ENCODE data around the gene PRB2.

DNA sequence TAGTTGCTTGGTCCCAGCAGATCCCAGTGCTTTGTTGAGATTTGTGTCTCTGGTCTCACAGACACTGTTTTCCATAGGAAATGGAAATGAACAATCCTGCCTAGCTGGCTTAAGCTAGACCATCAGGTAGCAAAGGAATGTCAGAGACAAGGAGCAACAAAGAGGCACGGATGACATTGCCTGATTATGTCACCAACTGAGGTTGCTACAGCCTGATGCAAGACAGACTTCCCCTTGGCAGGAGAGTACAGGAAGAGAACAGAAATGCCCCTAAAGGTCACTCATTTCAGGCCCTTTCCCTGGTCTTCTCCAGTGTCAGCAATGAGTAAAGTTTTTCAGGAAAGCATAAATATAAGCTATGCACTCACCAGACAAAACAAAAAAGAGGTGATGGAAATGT lies 2.0 kb upstream of the PRB2 start:
- TF ChIP-seq, protein P1, sequence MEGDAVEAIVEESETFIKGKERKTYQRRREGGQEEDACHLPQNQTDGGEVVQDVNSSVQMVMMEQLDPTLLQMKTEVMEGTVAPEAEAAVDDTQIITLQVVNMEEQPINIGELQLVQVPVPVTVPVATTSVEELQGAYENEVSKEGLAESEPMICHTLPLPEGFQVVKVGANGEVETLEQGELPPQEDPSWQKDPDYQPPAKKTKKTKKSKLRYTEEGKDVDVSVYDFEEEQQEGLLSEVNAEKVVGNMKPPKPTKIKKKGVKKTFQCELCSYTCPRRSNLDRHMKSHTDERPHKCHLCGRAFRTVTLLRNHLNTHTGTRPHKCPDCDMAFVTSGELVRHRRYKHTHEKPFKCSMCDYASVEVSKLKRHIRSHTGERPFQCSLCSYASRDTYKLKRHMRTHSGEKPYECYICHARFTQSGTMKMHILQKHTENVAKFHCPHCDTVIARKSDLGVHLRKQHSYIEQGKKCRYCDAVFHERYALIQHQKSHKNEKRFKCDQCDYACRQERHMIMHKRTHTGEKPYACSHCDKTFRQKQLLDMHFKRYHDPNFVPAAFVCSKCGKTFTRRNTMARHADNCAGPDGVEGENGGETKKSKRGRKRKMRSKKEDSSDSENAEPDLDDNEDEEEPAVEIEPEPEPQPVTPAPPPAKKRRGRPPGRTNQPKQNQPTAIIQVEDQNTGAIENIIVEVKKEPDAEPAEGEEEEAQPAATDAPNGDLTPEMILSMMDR (optimal IDR thresholded peaks at IDR 0.05 in 1 of 3, IDR thresholded peaks at IDR 0.05 in 1 of 3, conservative IDR thresholded peaks at IDR 0.05 in 1 of 3; ENCODE audit: extremely low read depth in 1 of 3, insufficient read depth in 2 of 3, low read length in 3 of 3) = no peak
- TF ChIP-seq EZH2 (IDR thresholded peaks at IDR 0.05; ENCODE audit: low read length) = no peak

Data from keratinocyte (primary cell).